ENCODE measurements around the gene EIPR1. TPM values are rescaled to one million over a fixed set of nuclear protein-coding genes. Genes with fewer than 3 reads are reported as not detected.
A peak's percentile ranks its signal among the peaks of the same experiment; 100 is the strongest.

The EIPR1 gene
- total RNA-seq, 1 experiment from 2014 or later: 36.9 TPM

GRCh38 chr2:3317277-3317685, 60.3 kb downstream of the EIPR1 start:
- CTCF ChIA-PET: no interaction called here
- H3K27ac Mint-ChIP-seq (ENCODE audit: unreplicated experiment): no peak overlapping the region
- BruUV-seq (replicated peaks): no TSS peak
- TF ChIP-seq CTCF (IDR thresholded peaks at IDR 0.05; ENCODE audit: insufficient read depth in 1 of 2, low read depth in 1 of 2, low read length in 1 of 2, severe bottlenecking in 1 of 2, unreplicated experiment in 1 of 2): no peak
- H3K27me3 Mint-ChIP-seq (ENCODE audit: insufficient read depth, unreplicated experiment): no peaks in the 10 kb centered on the region
- peaks cover 5% of the 10 kb centered on the region for H3K36me3 Mint-ChIP-seq (ENCODE audit: insufficient read depth, unreplicated experiment)
- no peak overlapping the region for H3K4me3 Mint-ChIP-seq (ENCODE audit: unreplicated experiment)
- H3K9me3 Mint-ChIP-seq (ENCODE audit: unreplicated experiment): no peaks in the 10 kb centered on the region
- DNase-seq: no peak
- Histone ChIP-seq H3K4me1 (no peaks in the 10 kb centered on the region), H3K9me3 (no peaks in the 10 kb centered on the region), H3K4me3 (ENCODE audit: low read depth, low read length) (no peak overlapping the region), H3K36me3 (ENCODE audit: control insufficient read depth, insufficient read depth, low read length) (no peaks in the 10 kb centered on the region), H3K27me3 (replicated peaks; ENCODE audit: control insufficient read depth, insufficient read depth, low read length) (no peaks in the 10 kb centered on the region)
- POLR2A ChIA-PET: no interaction called here
- intact Hi-C loops (cut with micrococcal nuclease; ENCODE audit: unreplicated experiment): no loop called here
- H3K4me1 Mint-ChIP-seq (ENCODE audit: low read depth, unreplicated experiment): no peaks in the 10 kb centered on the region

- Histone ChIP-seq H3K9me3 (no peaks in the 10 kb centered on the region), H3K27me3 (replicated peaks; ENCODE audit: control insufficient read depth, insufficient read depth, low read length) (no peaks in the 10 kb centered on the region), H3K36me3 (ENCODE audit: control insufficient read depth, insufficient read depth, low read length) (no peaks in the 10 kb centered on the region), H3K4me3 (ENCODE audit: low read depth, low read length) (no peak overlapping the region), H3K4me1 (no peaks in the 10 kb centered on the region)
- H3K27me3 Mint-ChIP-seq (ENCODE audit: insufficient read depth, unreplicated experiment): no peaks in the 10 kb centered on the region
- no peak overlapping the region for H3K27ac Mint-ChIP-seq (ENCODE audit: unreplicated experiment)
- intact Hi-C loops (cut with micrococcal nuclease; ENCODE audit: unreplicated experiment): no loop called here
- no peak for TF ChIP-seq CTCF (IDR thresholded peaks at IDR 0.05; ENCODE audit: insufficient read depth in 1 of 2, low read depth in 1 of 2, low read length in 1 of 2, severe bottlenecking in 1 of 2, unreplicated experiment in 1 of 2)
- H3K36me3 Mint-ChIP-seq (ENCODE audit: insufficient read depth, unreplicated experiment): peaks cover 5% of the 10 kb centered on the region
- ChIA-PET CTCF (no interaction called here), POLR2A (no interaction called here)
- no peak overlapping the region for H3K4me3 Mint-ChIP-seq (ENCODE audit: unreplicated experiment)
- BruUV-seq (replicated peaks): no TSS peak
- H3K4me1 Mint-ChIP-seq (ENCODE audit: low read depth, unreplicated experiment): no peaks in the 10 kb centered on the region
- no peaks in the 10 kb centered on the region for H3K9me3 Mint-ChIP-seq (ENCODE audit: unreplicated experiment)
- DNase-seq: no peak
These were observed 61.0 kb downstream of the EIPR1 start for GRCh38 chr2:3316456-3317276.

- Histone ChIP-seq H3K4me3 (ENCODE audit: low read depth, low read length) (no peak overlapping the region), H3K4me1 (no peaks in the 10 kb centered on the region), H3K9me3 (no peaks in the 10 kb centered on the region), H3K36me3 (ENCODE audit: control insufficient read depth, insufficient read depth, low read length) (no peaks in the 10 kb centered on the region), H3K27me3 (replicated peaks; ENCODE audit: control insufficient read depth, insufficient read depth, low read length) (no peaks in the 10 kb centered on the region)
- CTCF ChIA-PET: interaction anchor here (1.7 kb wide), 1 partner anchor 11 kb away, joined by 4 read pairs; no protein-coding TSS in a partner anchor
- H3K27me3 Mint-ChIP-seq (ENCODE audit: insufficient read depth, unreplicated experiment): no peaks in the 10 kb centered on the region
- H3K4me1 Mint-ChIP-seq (ENCODE audit: low read depth, unreplicated experiment): no peaks in the 10 kb centered on the region
- no TSS peak for BruUV-seq (replicated peaks)
- no peak overlapping the region for H3K27ac Mint-ChIP-seq (ENCODE audit: unreplicated experiment)
- peak in 1 of 2 experiments; percentile 32 for DNase-seq
- peaks cover 5% of the 10 kb centered on the region for H3K36me3 Mint-ChIP-seq (ENCODE audit: insufficient read depth, unreplicated experiment)
- POLR2A ChIA-PET: no interaction called here
- TF ChIP-seq CTCF (IDR thresholded peaks at IDR 0.05; ENCODE audit: insufficient read depth in 1 of 2, low read depth in 1 of 2, low read length in 1 of 2, severe bottlenecking in 1 of 2, unreplicated experiment in 1 of 2): no peak
- no peaks in the 10 kb centered on the region for H3K9me3 Mint-ChIP-seq (ENCODE audit: unreplicated experiment)
- H3K4me3 Mint-ChIP-seq (ENCODE audit: unreplicated experiment): no peak overlapping the region
- intact Hi-C loops (cut with micrococcal nuclease; ENCODE audit: unreplicated experiment): no loop called here
These were observed 63.0 kb downstream of the EIPR1 start for GRCh38 chr2:3314626-3315025.
